Mesothelial cell of epicardium (in vitro differentiated cells): ENCODE data around the gene ANO9. TPM values are rescaled to one million over a fixed set of nuclear protein-coding genes. Genes with fewer than 3 reads are reported as not detected.

ENCODE experiments used
- DNase-seq, 2 experiments: peaks; one replicate each; pipeline ENCODE4 v3.0.0; 2021; ENCODE audit warnings: low spot score in 2 of 2; ENCODE audit not compliant: unreplicated experiment in 2 of 2
- H3K27ac Mint-ChIP-seq: 2 replicates; pipeline ENCODE4 v1.8.0; 2021; ENCODE audit warnings: mixed read lengths
- H3K27me3 Mint-ChIP-seq: 2 replicates; pipeline ENCODE4 v1.8.0; 2021; ENCODE audit warnings: low read depth, mixed read lengths
- H3K36me3 Mint-ChIP-seq: 2 replicates; pipeline ENCODE4 v1.8.0; 2021; ENCODE audit warnings: mixed read lengths
- H3K4me1 Mint-ChIP-seq: 2 replicates; pipeline ENCODE4 v1.8.0; 2021; ENCODE audit warnings: mixed read lengths
- H3K4me3 Mint-ChIP-seq: 2 replicates; pipeline ENCODE4 v1.8.0; 2021; ENCODE audit warnings: mild to moderate bottlenecking, moderate library complexity, mixed read lengths
- H3K9me3 Mint-ChIP-seq: 2 replicates; pipeline ENCODE4 v1.8.0; 2021; ENCODE audit warnings: mixed read lengths
- CTCF ChIP-seq: fragments of 200-600 bp; sonication (generic); IDR thresholded peaks from one replicate; pipeline ENCODE4 v1.5.0; 2021; ENCODE audit warnings: antibody characterized with exemption; ENCODE audit not compliant: unreplicated experiment
- total RNA-seq: library from RNA; stranded (reverse); gene quantifications from 3 replicates; pipeline ENCODE4 v1.2.1, GENCODE V29; 2021

ANO9 gene
- total RNA-seq, 1 donor from 2014 or later: 30.6 TPM

- H3K27me3 Mint-ChIP-seq: no peaks in the 10 kb centered on the region
- peaks cover 6% of the 10 kb centered on the region for H3K4me1 Mint-ChIP-seq
- no peak for DNase-seq
- H3K27ac Mint-ChIP-seq: no peak overlapping the region
- H3K36me3 Mint-ChIP-seq: no peaks in the 10 kb centered on the region
- H3K4me3 Mint-ChIP-seq: no peak overlapping the region
- no peaks in the 10 kb centered on the region for H3K9me3 Mint-ChIP-seq
- no peak for TF ChIP-seq CTCF
Observed at GRCh38 chr11:409008-409599, 32.7 kb downstream of the ANO9 start.

GRCh38 chr11:408154-409007, 33.4 kb downstream of the ANO9 start:
- Mint-ChIP-seq H3K27ac (no peak overlapping the region), H3K9me3 (no peaks in the 10 kb centered on the region), H3K4me3 (no peak overlapping the region), H3K4me1 (peaks cover 6% of the 10 kb centered on the region), H3K27me3 (no peaks in the 10 kb centered on the region), H3K36me3 (no peaks in the 10 kb centered on the region)
- no peak for DNase-seq
- no peak for TF ChIP-seq CTCF

- Mint-ChIP-seq H3K4me1 (peaks cover 6% of the 10 kb centered on the region), H3K27ac (no peak overlapping the region), H3K9me3 (no peaks in the 10 kb centered on the region), H3K4me3 (no peak overlapping the region), H3K27me3 (no peaks in the 10 kb centered on the region), H3K36me3 (no peaks in the 10 kb centered on the region)
- no peak for DNase-seq
- TF ChIP-seq CTCF: no peak
Observed at GRCh38 chr11:407651-408123, 34.1 kb downstream of the ANO9 start.

- DNase-seq: peak; percentile 60 to 70
- Mint-ChIP-seq H3K36me3 (no peaks in the 10 kb centered on the region), H3K4me1 (peaks cover 6% of the 10 kb centered on the region), H3K9me3 (no peaks in the 10 kb centered on the region), H3K4me3 (peak overlapping the region; percentile 46), H3K27me3 (no peaks in the 10 kb centered on the region), H3K27ac (no peak overlapping the region)
- TF ChIP-seq CTCF: no peak
Observed at GRCh38 chr11:406796-407650, 34.8 kb downstream of the ANO9 start.

GRCh38 chr11:405954-406795, 35.6 kb downstream of the ANO9 start:
- peak overlapping the region; percentile 58 for H3K4me3 Mint-ChIP-seq
- H3K9me3 Mint-ChIP-seq: no peaks in the 10 kb centered on the region
- peak overlapping the region; percentile 43 for H3K27ac Mint-ChIP-seq
- no peaks in the 10 kb centered on the region for H3K36me3 Mint-ChIP-seq
- no peak for DNase-seq
- TF ChIP-seq CTCF: no peak
- peaks cover 6% of the 10 kb centered on the region for H3K4me1 Mint-ChIP-seq
- no peaks in the 10 kb centered on the region for H3K27me3 Mint-ChIP-seq
